HG02885 (cell line): ENCODE data around the gene C16orf90.

Source experiments
- ATAC-seq: cut with Tn5 transposase; IDR thresholded peaks from one replicate; pipeline ENCODE4 v1.9.1; 2021; ENCODE audit warnings: mild to moderate bottlenecking; ENCODE audit not compliant: unreplicated experiment, poor library complexity

C16orf90 gene

GRCh38 chr16:3467921-3468320 is 27.4 kb downstream of the C16orf90 start:
- ATAC-seq, result no peak

- no peak for ATAC-seq
Observed at GRCh38 chr16:3467182-3467581, 28.1 kb downstream of the C16orf90 start.

- no peak for ATAC-seq
Observed at GRCh38 chr16:3465911-3466584, 29.2 kb downstream of the C16orf90 start.

GRCh38 chr16:3465301-3465700 is 30.0 kb downstream of the C16orf90 start:
- ATAC-seq, result no peak

- no peak for ATAC-seq
Observed at GRCh38 chr16:3461151-3461550, 34.1 kb downstream of the C16orf90 start.

- ATAC-seq, result no peak
Observed at GRCh38 chr16:3460585-3460984, 34.7 kb downstream of the C16orf90 start.

GRCh38 chr16:3460121-3460520 is 35.2 kb downstream of the C16orf90 start:
- ATAC-seq, result no peak

- ATAC-seq, result no peak
Observed at GRCh38 chr16:3459401-3460090, 35.7 kb downstream of the C16orf90 start.

- no peak for ATAC-seq
Observed at GRCh38 chr16:3458852-3459361, 36.4 kb downstream of the C16orf90 start.

GRCh38 chr16:3458278-3458851 is 36.9 kb downstream of the C16orf90 start:
- no peak for ATAC-seq

- ATAC-seq, result peak; percentile 81
Observed at GRCh38 chr16:3457434-3458252, 37.6 kb downstream of the C16orf90 start.

- ATAC-seq, result no peak
Observed at GRCh38 chr16:3454631-3455147, 40.6 kb downstream of the C16orf90 start.

GRCh38 chr16:3454093-3454492 is 41.2 kb downstream of the C16orf90 start:
- ATAC-seq, result no peak

- peak; percentile 16 for ATAC-seq
Observed at GRCh38 chr16:3444032-3444388, 51.3 kb downstream of the C16orf90 start.
